Astrocyte (in vitro differentiated cells and primary cell): Measurements from ENCODE around the gene RAB3B. TPM values are rescaled to one million over a fixed set of nuclear protein-coding genes. Genes with fewer than 3 reads are reported as not detected.
"Not testable (repeated sequence)": the region's sequence is repeated elsewhere in the genome, so short reads cannot be mapped to it uniquely, and the experiment has no call there.

Experiments
- DNase-seq: peaks from one replicate; pipeline ENCODE4 v3.0.0-alpha.2; 2010; ENCODE audit warnings: low read depth
- FAIRE-seq: peaks from 2 replicates; lab custom pipeline; 2011; peaks lifted over from hg19 to GRCh38; lab: Jason Lieb, UNC
- H2AFZ ChIP-seq: 2 replicates; pipeline ENCODE4 v1.6.0; 2012; ENCODE audit warnings: low read depth, low read length, inconsistent platforms
- H3K27ac ChIP-seq: 2 replicates; pipeline ENCODE4 v1.5.1; 2011; ENCODE audit warnings: low read depth, low read length, inconsistent platforms
- H3K27me3 ChIP-seq: 2 replicates; pipeline ENCODE4 v1.6.0; 2011; ENCODE audit warnings: low read length, inconsistent platforms; ENCODE audit not compliant: insufficient read depth
- H3K36me3 ChIP-seq: 2 replicates; pipeline ENCODE4 v1.5.1; 2011; ENCODE audit warnings: low read length, inconsistent platforms; ENCODE audit not compliant: insufficient read depth
- H3K4me1 ChIP-seq: 2 replicates; pipeline ENCODE4 v1.5.1; 2011; ENCODE audit warnings: low read length, inconsistent platforms; ENCODE audit not compliant: insufficient read depth
- H3K4me2 ChIP-seq: 2 replicates; pipeline ENCODE4 v1.6.0; 2012; ENCODE audit warnings: low read length, inconsistent platforms
- H3K4me3 ChIP-seq: 2 replicates; pipeline ENCODE4 v1.5.1; 2011; ENCODE audit warnings: low read depth, mild to moderate bottlenecking, low read length, inconsistent platforms; ENCODE audit not compliant: insufficient read depth
- H3K79me2 ChIP-seq: 2 replicates; pipeline ENCODE4 v1.6.0; 2012; ENCODE audit warnings: mild to moderate bottlenecking, low read length, inconsistent platforms; ENCODE audit not compliant: insufficient read depth
- H3K9ac ChIP-seq: 2 replicates; pipeline ENCODE4 v1.6.0; 2012; ENCODE audit warnings: mild to moderate bottlenecking, low read length, inconsistent platforms
- H3K9me3 ChIP-seq: 2 replicates; pipeline ENCODE4 v1.5.1; 2012; ENCODE audit warnings: low read depth, mild to moderate bottlenecking, low read length, inconsistent platforms; ENCODE audit not compliant: insufficient read depth
- H4K20me1 ChIP-seq: 2 replicates; pipeline ENCODE4 v1.6.0; 2012; ENCODE audit warnings: low read length, inconsistent platforms; ENCODE audit not compliant: insufficient read depth
- H3K27ac Mint-ChIP-seq: one replicate; pipeline ENCODE4 v1.8.0; 2021; ENCODE audit warnings: mild to moderate bottlenecking, mixed read lengths; ENCODE audit not compliant: unreplicated experiment
- H3K27me3 Mint-ChIP-seq: one replicate; pipeline ENCODE4 v1.8.0; 2021; ENCODE audit warnings: low read depth, mixed read lengths; ENCODE audit not compliant: unreplicated experiment
- H3K36me3 Mint-ChIP-seq: one replicate; pipeline ENCODE4 v1.8.0; 2021; ENCODE audit warnings: low read depth, mixed read lengths; ENCODE audit not compliant: unreplicated experiment
- H3K4me1 Mint-ChIP-seq: one replicate; pipeline ENCODE4 v1.8.0; 2021; ENCODE audit warnings: low read depth, mixed read lengths; ENCODE audit not compliant: unreplicated experiment
- H3K4me3 Mint-ChIP-seq: one replicate; pipeline ENCODE4 v1.8.0; 2021; ENCODE audit warnings: mild to moderate bottlenecking, moderate library complexity, mixed read lengths; ENCODE audit not compliant: unreplicated experiment
- H3K9me3 Mint-ChIP-seq: one replicate; pipeline ENCODE4 v1.8.0; 2021; ENCODE audit warnings: mild to moderate bottlenecking, mixed read lengths; ENCODE audit not compliant: unreplicated experiment
- EZH2 ChIP-seq: IDR thresholded peaks from 2 replicates; pipeline ENCODE4 v1.6.1; 2012; ENCODE audit warnings: mild to moderate bottlenecking, low read length, inconsistent platforms; ENCODE audit not compliant: insufficient read depth
- total RNA-seq: library from RNA; stranded (reverse); gene quantifications from 2 replicates; pipeline ENCODE4 v1.2.1, GENCODE V29; 2021
- TF ChIP-seq, protein P1 (sequence below): IDR thresholded peaks from 2 replicates; pipeline ENCODE4 v1.5.1; 2011; ENCODE audit warnings: low read depth, mild to moderate bottlenecking, inconsistent platforms, low read length, moderate library complexity; ENCODE audit not compliant: insufficient read depth

Gene RAB3B
- total RNA-seq, 1 donor from 2014 or later = 49.2 TPM

GRCh38 chr1:51897699-51898031, 92.8 kb downstream of the RAB3B start:
- H3K27me3 ChIP-seq = no peaks in the 10 kb centered on the region
- Mint-ChIP-seq H3K4me1 (peaks cover 31% of the 10 kb centered on the region), H3K27me3 (no peaks in the 10 kb centered on the region), H3K36me3 (peaks cover 2% of the 10 kb centered on the region), H3K9me3 (peaks cover 4% of the 10 kb centered on the region), H3K27ac (peak overlapping the region; percentile 100), H3K4me3 (peak overlapping the region; percentile 12)
- H4K20me1 ChIP-seq = no peaks in the 10 kb centered on the region
- FAIRE-seq = peak; percentile 89
- peaks cover 21% of the 10 kb centered on the region for H3K4me1 ChIP-seq
- H3K27ac ChIP-seq = peak overlapping the region; percentile 98
- H3K79me2 ChIP-seq = no peaks in the 10 kb centered on the region
- peak overlapping the region; percentile 47 for H3K4me3 ChIP-seq
- H3K9me3 ChIP-seq = no peaks in the 10 kb centered on the region
- peak overlapping the region; percentile 86 for H3K4me2 ChIP-seq
- peak; percentile 91 for DNase-seq
- no peak overlapping the region for H2AFZ ChIP-seq
- H3K36me3 ChIP-seq = no peaks in the 10 kb centered on the region
- peak overlapping the region; percentile 87 for H3K9ac ChIP-seq
- TF ChIP-seq EZH2 = no peak
- TF ChIP-seq, protein P1, sequence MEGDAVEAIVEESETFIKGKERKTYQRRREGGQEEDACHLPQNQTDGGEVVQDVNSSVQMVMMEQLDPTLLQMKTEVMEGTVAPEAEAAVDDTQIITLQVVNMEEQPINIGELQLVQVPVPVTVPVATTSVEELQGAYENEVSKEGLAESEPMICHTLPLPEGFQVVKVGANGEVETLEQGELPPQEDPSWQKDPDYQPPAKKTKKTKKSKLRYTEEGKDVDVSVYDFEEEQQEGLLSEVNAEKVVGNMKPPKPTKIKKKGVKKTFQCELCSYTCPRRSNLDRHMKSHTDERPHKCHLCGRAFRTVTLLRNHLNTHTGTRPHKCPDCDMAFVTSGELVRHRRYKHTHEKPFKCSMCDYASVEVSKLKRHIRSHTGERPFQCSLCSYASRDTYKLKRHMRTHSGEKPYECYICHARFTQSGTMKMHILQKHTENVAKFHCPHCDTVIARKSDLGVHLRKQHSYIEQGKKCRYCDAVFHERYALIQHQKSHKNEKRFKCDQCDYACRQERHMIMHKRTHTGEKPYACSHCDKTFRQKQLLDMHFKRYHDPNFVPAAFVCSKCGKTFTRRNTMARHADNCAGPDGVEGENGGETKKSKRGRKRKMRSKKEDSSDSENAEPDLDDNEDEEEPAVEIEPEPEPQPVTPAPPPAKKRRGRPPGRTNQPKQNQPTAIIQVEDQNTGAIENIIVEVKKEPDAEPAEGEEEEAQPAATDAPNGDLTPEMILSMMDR = no peak

- H3K4me1 Mint-ChIP-seq = peaks cover 29% of the 10 kb centered on the region
- H2AFZ ChIP-seq, H3K4me3 Mint-ChIP-seq, H3K27me3 Mint-ChIP-seq, DNase-seq, H3K36me3 ChIP-seq, H4K20me1 ChIP-seq, H3K36me3 Mint-ChIP-seq, H3K27ac Mint-ChIP-seq, H3K4me3 ChIP-seq, FAIRE-seq, H3K9me3 ChIP-seq, H3K9ac ChIP-seq, H3K27me3 ChIP-seq, H3K27ac ChIP-seq, H3K9me3 Mint-ChIP-seq, H3K79me2 ChIP-seq, H3K4me2 ChIP-seq: not testable (repeated sequence)
- peaks cover 21% of the 10 kb centered on the region for H3K4me1 ChIP-seq
Measured at GRCh38 chr1:51894748-51895147, 95.8 kb downstream of the RAB3B start.

GRCh38 chr1:51878616-51879336, 111.7 kb downstream of the RAB3B start, which contains the start of gene NRDC:
TSS of gene NRDC (minus strand) at chr1:51878727. CDS start at chr1:51878615, 112 bp downstream.
- Histone ChIP-seq H3K9me3 (no peaks in the 10 kb centered on the region), H4K20me1 (peaks cover 20% of the 10 kb centered on the region), H3K79me2 (peaks cover 47% of the 10 kb centered on the region), H3K27ac (peak within 1 kb of the TSS; percentile 97), H3K4me2 (peak within 1 kb of the TSS; percentile 92), H3K36me3 (no peaks in the 10 kb centered on the region), H2AFZ (peak within 1 kb of the TSS; percentile 80), H3K4me3 (peak within 1 kb of the TSS; percentile 96), H3K27me3 (no peaks in the 10 kb centered on the region), H3K4me1 (peaks cover 12% of the 10 kb centered on the region), H3K9ac (peak within 1 kb of the TSS; percentile 98)
- H3K9me3 Mint-ChIP-seq = no peaks in the 10 kb centered on the region
- TF ChIP-seq EZH2 = no peak
- TF ChIP-seq, protein P1 = no peak
- H3K4me3 Mint-ChIP-seq = no peak within 1 kb of the TSS
- H3K27me3 Mint-ChIP-seq = peaks cover 2% of the 10 kb centered on the region
- DNase-seq (peak; percentile 99), FAIRE-seq (peak; percentile 74)
- peaks cover 12% of the 10 kb centered on the region for H3K4me1 Mint-ChIP-seq
- no peaks in the 10 kb centered on the region for H3K36me3 Mint-ChIP-seq
- H3K27ac Mint-ChIP-seq = no peak within 1 kb of the TSS
